ENCODE measurements around the gene GPD1L. TPM values are rescaled to one million over a fixed set of nuclear protein-coding genes. Genes with fewer than 3 reads are reported as not detected.
A peak's percentile ranks its signal among the peaks of the same experiment; 100 is the strongest.

The GPD1L gene
- total and polyA plus RNA-seq, 2 of the 13 experiments (the other 11 are each of a cell fraction or from before 2014, with no cell fraction given), result 4.9 to 13.7 TPM

DNA sequence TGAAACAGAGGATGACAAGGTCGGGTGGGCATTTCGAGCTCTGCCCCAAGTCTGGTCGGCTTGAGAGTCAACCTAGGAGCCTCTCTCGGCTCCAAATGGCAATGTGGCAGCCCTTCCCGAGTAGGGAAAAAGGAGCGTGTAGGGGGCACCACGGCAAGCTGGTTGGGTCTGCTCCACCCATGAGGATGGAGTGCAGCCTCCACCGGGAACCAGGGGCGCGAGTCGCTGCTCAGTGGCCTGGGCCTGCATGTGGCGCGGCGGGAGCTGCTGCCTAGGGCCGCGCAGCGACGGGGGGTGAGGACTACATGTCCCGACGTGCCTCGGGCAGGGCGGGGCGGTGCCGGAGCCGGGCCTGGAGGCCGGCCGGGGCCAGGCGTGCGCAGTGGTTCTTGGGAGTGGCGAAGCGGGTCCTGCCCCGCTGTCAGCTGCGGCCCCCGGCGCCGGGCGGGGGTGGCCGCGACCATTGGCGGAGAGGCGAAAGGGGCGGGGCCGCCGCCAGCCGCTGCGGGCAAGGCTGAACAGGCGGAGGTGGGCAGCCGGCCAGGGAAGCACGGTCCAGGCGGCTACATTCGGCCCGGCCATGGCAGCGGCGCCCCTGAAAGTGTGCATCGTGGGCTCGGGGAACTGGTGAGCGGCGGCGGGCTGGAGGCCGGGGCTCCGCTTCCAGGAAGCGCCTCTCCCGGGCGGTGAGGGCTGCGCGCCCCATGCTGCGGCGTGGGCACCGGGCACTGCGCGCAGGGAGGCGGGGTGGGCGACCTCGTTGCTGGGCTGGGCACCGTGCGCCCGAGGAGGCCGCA lies at the start of gene GPD1L (continued):
- TF ChIP-seq ARID4A (CRISPR knock-in tag; IDR thresholded peaks at IDR 0.05; ENCODE audit: borderline replicate concordance), result peak; percentile 88; the same call in 1 of the 2 replicates
- no peak for TF ChIP-seq ZXDC (CRISPR knock-in tag; IDR thresholded peaks at IDR 0.05)
- TF ChIP-seq HDAC6 (IDR thresholded peaks at IDR 0.05; ENCODE audit: low read depth, low read length), result no peak
- TF ChIP-seq ZNF530 (CRISPR knock-in tag; IDR thresholded peaks at IDR 0.05; ENCODE audit: low read depth), result no peak
- TF ChIP-seq NFKB2 (CRISPR knock-in tag; IDR thresholded peaks at IDR 0.05; ENCODE audit: borderline replicate concordance), result no peak
- peak; percentile 45; the same call in 1 of the 2 replicates for TF ChIP-seq ISL2 (CRISPR knock-in tag; IDR thresholded peaks at IDR 0.05)
- no peak for TF ChIP-seq CEBPB (IDR thresholded peaks at IDR 0.05; ENCODE audit: borderline replicate concordance, low read depth, low read length)
- TF ChIP-seq EED (CRISPR knock-in tag; IDR thresholded peaks at IDR 0.05), result peak; percentile 74; the same call in 1 of the 2 replicates
- TF ChIP-seq, protein P1, sequence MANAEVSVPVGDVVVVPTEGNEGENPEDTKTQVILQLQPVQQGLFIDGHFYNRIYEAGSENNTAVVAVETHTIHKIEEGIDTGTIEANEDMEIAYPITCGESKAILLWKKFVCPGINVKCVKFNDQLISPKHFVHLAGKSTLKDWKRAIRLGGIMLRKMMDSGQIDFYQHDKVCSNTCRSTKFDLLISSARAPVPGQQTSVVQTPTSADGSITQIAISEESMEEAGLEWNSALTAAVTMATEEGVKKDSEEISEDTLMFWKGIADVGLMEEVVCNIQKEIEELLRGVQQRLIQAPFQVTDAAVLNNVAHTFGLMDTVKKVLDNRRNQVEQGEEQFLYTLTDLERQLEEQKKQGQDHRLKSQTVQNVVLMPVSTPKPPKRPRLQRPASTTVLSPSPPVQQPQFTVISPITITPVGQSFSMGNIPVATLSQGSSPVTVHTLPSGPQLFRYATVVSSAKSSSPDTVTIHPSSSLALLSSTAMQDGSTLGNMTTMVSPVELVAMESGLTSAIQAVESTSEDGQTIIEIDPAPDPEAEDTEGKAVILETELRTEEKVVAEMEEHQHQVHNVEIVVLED (CRISPR knock-in tag; IDR thresholded peaks at IDR 0.05; ENCODE audit: borderline replicate concordance), result peak; percentile 59; the same call in 1 of the 2 replicates
- TF ChIP-seq DMAP1 (CRISPR knock-in tag; IDR thresholded peaks at IDR 0.05), result no peak; the same call in none of the 2 replicates
- peak; percentile 64; the same call in 1 of the 2 replicates for TF ChIP-seq HDAC1 (CRISPR knock-in tag; IDR thresholded peaks at IDR 0.05)
- TF ChIP-seq ZNF7 (CRISPR knock-in tag; IDR thresholded peaks at IDR 0.05), result no peak
- peak; percentile 55; the same call in 1 of the 2 replicates for TF ChIP-seq MTA1 (CRISPR knock-in tag; IDR thresholded peaks at IDR 0.05; ENCODE audit: borderline replicate concordance)
- TF ChIP-seq, protein P2, sequence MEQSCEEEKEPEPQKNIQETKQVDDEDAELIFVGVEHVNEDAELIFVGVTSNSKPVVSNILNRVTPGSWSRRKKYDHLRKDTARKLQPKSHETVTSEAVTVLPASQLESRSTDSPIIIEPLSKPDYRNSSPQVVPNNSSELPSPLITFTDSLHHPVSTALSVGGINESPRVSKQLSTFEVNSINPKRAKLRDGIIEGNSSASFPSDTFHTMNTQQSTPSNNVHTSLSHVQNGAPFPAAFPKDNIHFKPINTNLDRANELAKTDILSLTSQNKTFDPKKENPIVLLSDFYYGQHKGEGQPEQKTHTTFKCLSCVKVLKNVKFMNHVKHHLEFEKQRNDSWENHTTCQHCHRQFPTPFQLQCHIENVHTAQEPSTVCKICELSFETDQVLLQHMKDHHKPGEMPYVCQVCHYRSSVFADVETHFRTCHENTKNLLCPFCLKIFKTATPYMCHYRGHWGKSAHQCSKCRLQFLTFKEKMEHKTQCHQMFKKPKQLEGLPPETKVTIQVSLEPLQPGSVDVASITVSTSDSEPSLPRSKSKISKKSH (CRISPR knock-in tag; IDR thresholded peaks at IDR 0.05; ENCODE audit: borderline replicate concordance), result no peak
- TF ChIP-seq RXRA (CRISPR knock-in tag; IDR thresholded peaks at IDR 0.05), result 0 out of 2 replicates have a peak, but pooled peaks have one; percentile 63
- no peak for TF ChIP-seq ATAD3A (CRISPR knock-in tag; IDR thresholded peaks at IDR 0.05)
- 0 out of 2 replicates have a peak, but pooled peaks have one; percentile 19 for TF ChIP-seq HNF4G (IDR thresholded peaks at IDR 0.05; ENCODE audit: borderline replicate concordance, low read depth, low read length)
- no peak for TF ChIP-seq HNF4G (CRISPR knock-in tag; IDR thresholded peaks at IDR 0.05; ENCODE audit: borderline replicate concordance, low read depth)
- TF ChIP-seq ZNF572 (CRISPR knock-in tag; IDR thresholded peaks at IDR 0.05), result no peak
